HG03196 (cell line): Measurements from ENCODE around the gene CPSF3.
"Not testable (repeated sequence)": the region's sequence is repeated elsewhere in the genome, so short reads cannot be mapped to it uniquely, and the experiment has no call there.

Experiments used
- ATAC-seq: cut with Tn5 transposase; IDR thresholded peaks from one replicate; pipeline ENCODE4 v1.9.1; 2021; ENCODE audit not compliant: unreplicated experiment

Gene CPSF3

GRCh38 chr2:9498210-9498609 lies 74.8 kb downstream of the CPSF3 start:
- no peak for ATAC-seq

GRCh38 chr2:9508931-9509330 lies 85.5 kb downstream of the CPSF3 start:
- ATAC-seq: no peak

- not testable (repeated sequence) for ATAC-seq
These were observed 90.5 kb downstream of the CPSF3 start for GRCh38 chr2:9513946-9514345.

GRCh38 chr2:9517118-9517782 lies 93.8 kb downstream of the CPSF3 start:
- no peak for ATAC-seq

DNA sequence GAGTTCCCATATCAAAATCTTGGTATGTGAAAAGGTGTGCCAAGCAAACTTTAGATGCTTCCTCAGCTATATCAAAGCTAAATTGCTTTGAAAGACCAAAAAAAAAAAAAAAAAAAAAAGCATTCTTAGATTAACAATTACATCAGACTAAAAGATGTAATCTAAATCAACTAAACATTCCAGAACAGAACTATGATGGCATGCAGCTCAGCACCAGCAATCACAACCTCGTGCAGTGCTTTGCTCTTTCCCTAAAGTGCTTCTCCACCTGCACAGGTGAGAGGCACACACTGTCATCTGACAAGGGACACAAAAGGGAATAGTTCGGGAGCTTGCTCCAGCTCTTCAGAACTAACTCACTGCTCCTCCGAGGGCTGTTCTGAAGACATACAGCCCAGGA lies 94.7 kb downstream of the CPSF3 start:
- ATAC-seq: no peak

DNA sequence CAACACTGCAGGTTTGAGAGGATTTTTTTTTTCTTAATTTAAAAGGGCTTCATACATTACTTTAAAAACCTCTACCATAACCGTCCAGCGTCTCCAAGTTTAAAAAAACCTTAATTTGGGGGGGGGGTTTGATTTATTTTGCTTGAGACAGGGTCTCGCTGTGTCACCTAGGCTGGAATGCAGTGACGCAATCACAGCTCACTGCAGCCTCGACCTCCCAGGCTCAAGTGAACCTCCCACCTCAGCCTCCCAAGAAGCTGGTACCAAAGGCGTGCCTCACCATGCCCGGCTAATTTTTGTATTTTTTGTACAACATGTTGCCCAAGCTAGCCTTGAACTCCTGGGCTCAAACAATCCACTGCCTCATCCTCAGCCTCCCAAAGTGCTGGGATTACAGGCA lies 95.3 kb downstream of the CPSF3 start:
- no peak for ATAC-seq

DNA sequence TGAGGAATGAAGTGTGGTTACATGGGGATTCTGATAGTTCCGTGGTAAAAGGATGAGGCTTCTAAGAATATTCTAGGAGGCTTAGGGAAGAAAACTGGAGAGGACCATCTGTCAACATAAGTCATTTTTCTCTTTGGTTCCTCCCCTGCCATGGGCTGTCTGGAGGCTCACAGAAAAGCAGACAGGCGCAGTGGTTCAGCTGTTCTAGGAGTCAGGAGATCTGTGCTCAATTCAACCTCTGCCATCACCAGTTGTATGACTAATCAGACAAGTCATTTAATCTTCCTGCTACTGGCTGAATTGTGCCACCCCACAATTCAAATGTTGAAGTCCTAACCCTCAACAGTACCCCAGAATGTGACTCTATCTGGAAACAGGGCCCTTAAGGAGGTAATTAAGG lies 95.8 kb downstream of the CPSF3 start:
- ATAC-seq: no peak
